Measurements from ENCODE around the gene CHRNA10. TPM values are rescaled to one million over a fixed set of nuclear protein-coding genes. Genes with fewer than 3 reads are reported as not detected.

CHRNA10 gene
- total RNA-seq = 0.43 and 1.3 TPM in 2 replicates

GRCh38 chr11:3671334-3672254 lies at the start of gene CHRNA10:
Gene CHRNA10 (minus strand): TSS chr11:3671384. CDS start chr11:3671312, 72 bp downstream.

GRCh38 chr11:3644817-3645235 lies 26.4 kb downstream of the CHRNA10 start, which contains the start of gene ART1:
Gene ART1 (plus strand): TSS chr11:3645128. CDS start chr11:3659214, 14,086 bp downstream.

GRCh38 chr11:3641701-3642070 lies 29.5 kb downstream of the CHRNA10 start, which contains the start of gene ART5:
Gene ART5 (minus strand): TSS chr11:3641992. CDS start chr11:3641862, 130 bp downstream.

Small RNA genes lying within 50 kb of the gene (small RNA-seq; reads per million reads assigned to genes)
- gene RF00019 (not detected), gene RNU6-1143P (not detected)

Other genes with a start within 250 kb of the CHRNA10 start
- gene ART5, start 29.4 kb downstream of the CHRNA10 start, total RNA-seq = 0.26 and 0.54 TPM in 2 replicates
- not detected in 2 replicates for gene ART1, start 26.3 kb downstream of the CHRNA10 start, total RNA-seq
- gene NUP98, start 126.2 kb upstream of the CHRNA10 start, total RNA-seq = 103 and 121 TPM in 2 replicates
- gene PGAP2, start 137.2 kb upstream of the CHRNA10 start, total RNA-seq = 9.4 and 11.2 TPM in 2 replicates
- 10.9 and 13.9 TPM in 2 replicates for gene RHOG, start 169.6 kb upstream of the CHRNA10 start, total RNA-seq
- gene STIM1, start 184.3 kb upstream of the CHRNA10 start, total RNA-seq = 29.5 and 29.7 TPM in 2 replicates